HG03558 (cell line): ENCODE measurements around the gene KRTAP4-2.
"Not testable (repeated sequence)": the region's sequence is repeated elsewhere in the genome, so short reads cannot be mapped to it uniquely, and the experiment has no call there.

Source experiments
- ATAC-seq: cut with Tn5 transposase; IDR thresholded peaks from one replicate; pipeline ENCODE4 v1.9.1; 2021; ENCODE audit warnings: moderate number of reproducible peaks; ENCODE audit not compliant: unreplicated experiment; ENCODE audit errors: extremely low read depth

The KRTAP4-2 gene

GRCh38 chr17:41177727-41178271 is at the start of gene KRTAP4-2:
Gene KRTAP4-2, minus strand, starts transcription at chr17:41178221. Its CDS starts 57 bp downstream, at chr17:41178164.
- ATAC-seq, result no peak

GRCh38 chr17:41226598-41227095 is 48.6 kb upstream of the KRTAP4-2 start, which contains the start of gene KRTAP9-2:
Gene KRTAP9-2, plus strand, starts transcription at chr17:41226648. Its CDS starts 7 bp downstream, at chr17:41226655.
- not testable (repeated sequence) for ATAC-seq

- no peak for ATAC-seq
Observed at GRCh38 chr17:41226051-41226450, 48.0 kb upstream of the KRTAP4-2 start.

GRCh38 chr17:41223821-41224220 is 45.8 kb upstream of the KRTAP4-2 start:
- no peak for ATAC-seq

- no peak for ATAC-seq
Observed at GRCh38 chr17:41215681-41216080, 37.7 kb upstream of the KRTAP4-2 start.

- no peak for ATAC-seq
Observed at GRCh38 chr17:41212524-41213169, 34.6 kb upstream of the KRTAP4-2 start.

GRCh38 chr17:41211845-41212466 is 33.9 kb upstream of the KRTAP4-2 start:
- ATAC-seq, result no peak

GRCh38 chr17:41199421-41200078 is 21.5 kb upstream of the KRTAP4-2 start:
- no peak for ATAC-seq

- no peak for ATAC-seq
Observed at GRCh38 chr17:41196068-41196467, 18.0 kb upstream of the KRTAP4-2 start.

- ATAC-seq, result no peak
Observed at GRCh38 chr17:41190328-41190727, 12.3 kb upstream of the KRTAP4-2 start.

- not testable (repeated sequence) for ATAC-seq
Observed at GRCh38 chr17:41189837-41190318, 11.9 kb upstream of the KRTAP4-2 start, which contains the start of gene KRTAP9-1. Gene KRTAP9-1, plus strand, starts transcription at chr17:41189887. Its CDS starts 0 bp downstream, at chr17:41189887.

- no peak for ATAC-seq
Observed at GRCh38 chr17:41186872-41187271, 8.9 kb upstream of the KRTAP4-2 start.

- ATAC-seq, result no peak
Observed at GRCh38 chr17:41185001-41185400, 7.0 kb upstream of the KRTAP4-2 start.

- ATAC-seq, result no peak
Observed at GRCh38 chr17:41184480-41184961, 6.5 kb upstream of the KRTAP4-2 start, which contains the start of gene KRTAP4-1. Gene KRTAP4-1, minus strand, starts transcription at chr17:41184911. Its CDS starts 57 bp downstream, at chr17:41184854.

GRCh38 chr17:41178843-41179616 is 1.0 kb upstream of the KRTAP4-2 start:
- no peak for ATAC-seq

GRCh38 chr17:41178341-41178740 is 320 bp upstream of the KRTAP4-2 start:
- no peak for ATAC-seq

GRCh38 chr17:41176744-41177387 is 1.2 kb downstream of the KRTAP4-2 start:
- ATAC-seq, result no peak

- ATAC-seq, result no peak
Observed at GRCh38 chr17:41171886-41172285, 6.1 kb downstream of the KRTAP4-2 start.

- ATAC-seq, result no peak
Observed at GRCh38 chr17:41168121-41168520, 9.9 kb downstream of the KRTAP4-2 start, which contains the start of gene KRTAP4-3. Gene KRTAP4-3, minus strand, starts transcription at chr17:41168221. Its CDS starts 49 bp downstream, at chr17:41168172.
